HUES6 (cell line): ENCODE results near the gene CADM1.

ENCODE experiments used
- H3K27ac ChIP-seq: 2 replicates; pipeline ENCODE4 v1.7.0; 2013; ENCODE audit warnings: low read depth, mild to moderate bottlenecking, low read length, inconsistent platforms
- H3K27me3 ChIP-seq: 2 replicates; pipeline ENCODE4 v1.6.1; 2013; ENCODE audit warnings: low read length; ENCODE audit not compliant: control insufficient read depth, insufficient read depth
- H3K36me3 ChIP-seq: 2 replicates; pipeline ENCODE4 v1.6.1; 2013; ENCODE audit warnings: low read length; ENCODE audit not compliant: control insufficient read depth, insufficient read depth
- H3K4me1 ChIP-seq: 2 replicates; pipeline ENCODE4 v1.6.1; 2013; ENCODE audit warnings: low read length; ENCODE audit not compliant: control insufficient read depth, insufficient read depth
- H3K4me3 ChIP-seq: 2 replicates; pipeline ENCODE4 v1.5.1; 2013; ENCODE audit warnings: low read depth, low read length
- H3K9ac ChIP-seq: one replicate; pipeline ENCODE4 v1.6.1; 2013; ENCODE audit warnings: mild to moderate bottlenecking, low read length
- H3K9me3 ChIP-seq: 2 replicates; pipeline ENCODE4 v1.6.1; 2013; ENCODE audit warnings: low read depth, low read length; ENCODE audit not compliant: control insufficient read depth, insufficient read depth

CADM1 gene

DNA sequence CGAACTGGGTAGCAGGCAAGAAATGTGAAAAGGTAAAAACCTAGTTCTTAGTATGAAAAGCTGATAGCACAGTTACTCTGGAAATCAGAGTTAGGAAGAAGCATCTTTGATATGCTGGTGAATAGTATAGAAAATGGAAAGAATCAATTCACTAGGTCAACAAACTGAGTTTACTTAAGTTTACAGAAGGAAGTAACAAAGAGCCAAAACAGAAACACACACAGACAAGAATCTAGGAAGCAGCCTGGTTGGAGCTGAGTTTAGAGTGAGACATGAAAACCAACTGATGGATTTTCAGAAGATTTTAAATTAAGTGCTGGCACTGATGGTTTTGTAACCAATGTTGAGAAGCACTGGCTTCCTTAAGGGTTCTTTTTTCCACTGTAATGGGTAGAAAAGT is 296.3 kb downstream of the CADM1 start:
- Histone ChIP-seq H3K36me3 (no peaks in the 10 kb centered on the region), H3K27ac (no peak overlapping the region), H3K9ac (no peak overlapping the region), H3K9me3 (no peaks in the 10 kb centered on the region), H3K4me3 (no peak overlapping the region), H3K27me3 (no peaks in the 10 kb centered on the region), H3K4me1 (peaks cover 16% of the 10 kb centered on the region)

DNA sequence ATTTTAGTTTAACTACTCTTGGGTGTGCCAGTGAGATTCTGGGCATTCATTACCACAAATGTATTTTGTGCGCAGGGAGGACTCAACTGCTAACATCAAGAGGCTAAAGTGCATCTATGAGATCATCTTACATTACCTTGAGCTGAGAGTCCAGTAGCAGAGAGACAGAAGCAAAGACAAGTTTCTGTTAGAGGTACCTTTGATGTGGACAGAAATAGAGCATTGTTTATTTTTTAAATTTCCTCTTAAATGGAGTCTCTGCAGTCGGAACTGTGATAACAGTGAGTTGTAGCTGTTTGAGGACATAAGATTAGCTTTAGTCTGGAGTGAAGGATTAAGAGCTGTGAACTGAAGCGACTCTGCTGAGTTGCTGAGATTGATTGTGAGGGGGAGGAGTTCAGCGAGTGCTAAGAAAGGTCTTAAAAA is 297.0 kb downstream of the CADM1 start:
- Histone ChIP-seq H3K36me3 (no peaks in the 10 kb centered on the region), H3K9me3 (no peaks in the 10 kb centered on the region), H3K9ac (no peak overlapping the region), H3K4me1 (peaks cover 17% of the 10 kb centered on the region), H3K27ac (0 out of 2 replicates have a peak overlapping the region, but pooled peaks have one; percentile 13), H3K27me3 (no peaks in the 10 kb centered on the region), H3K4me3 (no peak overlapping the region)

DNA sequence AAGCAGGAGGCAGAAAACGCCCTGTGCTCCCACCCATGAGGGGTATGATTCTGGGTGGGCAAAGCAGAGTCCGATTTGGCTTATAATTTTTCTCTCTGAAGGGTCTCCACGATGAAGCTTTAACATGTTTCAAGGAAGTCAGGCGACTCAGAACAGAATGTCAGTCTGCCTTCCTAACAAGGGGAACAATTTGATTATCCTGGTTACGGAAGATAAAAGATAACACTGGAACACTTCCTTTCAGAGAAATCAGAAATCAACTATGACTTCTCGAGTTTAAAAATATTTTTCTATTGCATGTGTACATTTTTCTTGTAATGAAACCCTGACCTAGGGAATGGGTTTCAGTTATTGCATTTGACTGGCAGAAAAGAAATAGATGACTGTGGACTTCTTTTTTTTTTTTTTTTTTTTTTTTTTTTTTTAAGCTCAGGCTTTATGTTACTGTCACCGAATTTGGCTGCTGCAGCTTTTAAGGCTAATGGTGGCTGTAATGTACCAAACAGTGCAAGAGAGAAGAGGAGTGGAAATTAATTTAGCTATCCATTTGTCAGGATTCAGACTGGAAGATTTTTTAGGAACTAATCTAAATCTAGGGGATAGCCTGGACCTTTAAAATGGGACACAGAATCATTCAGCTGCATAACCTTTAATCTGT is 297.7 kb downstream of the CADM1 start:
- H3K36me3 ChIP-seq: no peaks in the 10 kb centered on the region
- H3K9me3 ChIP-seq: no peaks in the 10 kb centered on the region
- H3K9ac ChIP-seq: no peak overlapping the region
- no peak overlapping the region for H3K27ac ChIP-seq
- no peaks in the 10 kb centered on the region for H3K27me3 ChIP-seq
- no peak overlapping the region for H3K4me3 ChIP-seq
- H3K4me1 ChIP-seq: peaks cover 17% of the 10 kb centered on the region

DNA sequence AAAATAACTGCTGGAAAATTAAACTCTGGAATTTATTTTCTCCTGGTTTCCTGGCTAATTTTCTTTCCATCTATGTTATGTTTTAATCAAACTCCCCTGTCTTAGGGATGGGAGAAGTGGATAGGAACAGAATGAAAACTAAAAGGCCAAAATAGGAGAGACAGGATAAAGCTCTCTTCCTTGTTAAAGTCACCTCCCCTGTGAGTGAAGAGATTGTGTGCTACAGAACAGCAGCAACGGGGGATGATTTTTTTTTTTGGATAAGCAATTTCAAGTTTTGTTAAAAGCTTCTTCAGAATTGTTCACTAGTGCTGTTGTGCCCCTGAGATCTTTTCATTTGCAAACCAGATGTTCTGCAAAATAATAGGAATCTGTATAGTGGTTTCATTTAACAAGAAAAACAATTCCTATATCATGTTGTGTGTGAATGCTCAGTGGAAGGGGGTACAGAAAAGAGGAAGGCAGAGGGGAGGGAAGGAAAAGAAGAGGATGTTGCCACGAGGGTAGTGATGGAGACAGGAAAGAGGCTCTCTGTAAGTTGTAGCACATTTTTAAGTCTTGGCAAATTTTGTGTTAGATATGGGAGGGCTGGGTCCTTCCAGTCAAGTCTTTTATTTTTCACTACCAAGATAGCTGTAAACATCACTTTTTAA is 301.2 kb downstream of the CADM1 start:
- no peaks in the 10 kb centered on the region for H3K27me3 ChIP-seq
- no peak overlapping the region for H3K27ac ChIP-seq
- H3K36me3 ChIP-seq: no peaks in the 10 kb centered on the region
- H3K4me1 ChIP-seq: peaks cover 20% of the 10 kb centered on the region
- H3K4me3 ChIP-seq: no peak overlapping the region
- no peaks in the 10 kb centered on the region for H3K9me3 ChIP-seq
- no peak overlapping the region for H3K9ac ChIP-seq

DNA sequence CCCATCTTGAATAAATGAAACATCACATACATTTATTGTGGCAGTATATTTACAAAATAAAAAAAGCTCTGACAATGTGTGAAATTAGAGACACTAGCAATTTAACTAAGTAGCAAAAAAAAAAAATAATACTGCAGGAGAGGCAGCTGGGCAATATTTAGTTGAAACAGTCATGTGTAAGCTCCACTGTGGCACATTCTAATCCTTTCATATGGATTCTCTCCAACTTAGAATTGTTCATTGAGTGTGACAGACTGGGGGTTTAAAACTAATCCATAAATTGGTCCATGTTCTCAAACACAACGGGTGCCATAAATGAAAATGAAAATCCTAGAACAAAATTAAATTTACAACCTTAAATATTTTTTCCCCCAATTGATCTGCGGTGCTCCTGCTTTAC is 302.1 kb downstream of the CADM1 start:
- Histone ChIP-seq H3K9me3 (no peaks in the 10 kb centered on the region), H3K9ac (no peak overlapping the region), H3K4me1 (peaks cover 18% of the 10 kb centered on the region), H3K27me3 (no peaks in the 10 kb centered on the region), H3K4me3 (no peak overlapping the region), H3K36me3 (no peaks in the 10 kb centered on the region), H3K27ac (no peak overlapping the region)

DNA sequence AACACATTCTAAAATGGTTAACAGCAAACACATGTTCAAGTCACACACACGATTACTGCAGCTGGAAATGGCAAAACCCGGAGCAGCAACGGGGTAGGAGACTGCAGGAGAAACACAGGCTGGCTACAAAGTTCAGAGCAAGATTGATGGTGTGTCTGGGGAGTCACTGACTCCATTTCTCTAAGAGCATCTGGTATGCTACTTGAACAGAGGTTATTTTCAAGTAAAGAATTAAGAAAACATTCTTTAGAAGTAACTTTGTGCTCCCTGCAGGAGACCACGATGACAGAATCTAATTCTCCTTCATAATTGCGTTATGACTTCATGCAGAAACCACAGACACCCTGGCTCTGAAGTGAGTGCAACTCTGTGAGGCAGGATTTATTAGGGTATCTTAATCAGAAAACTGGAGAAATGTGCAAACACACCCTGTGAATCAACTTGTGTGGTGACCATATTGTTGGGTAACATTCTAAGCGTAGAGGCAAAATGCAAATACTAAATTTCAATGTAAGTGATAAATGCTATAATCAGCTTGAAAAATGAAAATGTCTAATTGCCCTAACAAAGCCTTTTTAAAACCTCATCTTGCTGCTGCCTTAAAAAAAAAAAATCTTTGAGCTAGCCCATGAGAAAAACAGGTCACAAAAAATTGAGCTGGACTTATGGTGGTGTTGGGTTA is 303.0 kb downstream of the CADM1 start:
- no peak overlapping the region for H3K27ac ChIP-seq
- H3K9me3 ChIP-seq: no peaks in the 10 kb centered on the region
- no peak overlapping the region for H3K4me3 ChIP-seq
- no peak overlapping the region for H3K9ac ChIP-seq
- H3K4me1 ChIP-seq: peaks cover 16% of the 10 kb centered on the region
- H3K36me3 ChIP-seq: no peaks in the 10 kb centered on the region
- no peaks in the 10 kb centered on the region for H3K27me3 ChIP-seq

DNA sequence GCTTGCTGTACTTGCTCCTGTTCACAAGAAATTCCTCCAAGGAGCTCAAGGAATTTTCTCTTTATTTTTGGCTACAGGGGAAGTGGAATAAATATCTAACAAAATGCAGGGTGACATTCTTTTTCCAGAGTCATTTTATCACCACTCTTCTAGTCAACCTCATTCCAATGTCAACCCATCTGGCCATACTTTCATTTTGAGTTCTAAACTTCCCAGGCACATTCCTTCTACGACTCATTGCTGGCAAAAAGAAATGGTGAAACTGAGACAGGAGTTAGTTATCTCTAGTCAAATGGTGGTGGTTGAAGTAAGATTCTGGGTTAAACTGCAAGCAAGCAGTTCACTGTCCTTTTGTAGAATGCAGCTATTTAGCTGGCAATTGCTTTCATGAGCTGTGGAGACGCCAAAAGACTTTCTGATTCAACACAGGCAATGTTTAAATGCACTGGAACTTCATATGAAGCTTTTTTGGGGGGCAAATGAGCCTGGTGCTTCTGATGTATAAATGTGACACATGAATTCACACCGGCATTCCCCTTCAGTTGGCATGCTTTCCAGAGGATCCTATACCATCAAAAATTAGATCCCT is 304.6 kb downstream of the CADM1 start:
- Histone ChIP-seq H3K4me3 (no peak overlapping the region), H3K36me3 (no peaks in the 10 kb centered on the region), H3K27me3 (no peaks in the 10 kb centered on the region), H3K9me3 (no peaks in the 10 kb centered on the region), H3K4me1 (peaks cover 16% of the 10 kb centered on the region), H3K9ac (no peak overlapping the region), H3K27ac (no peak overlapping the region)

DNA sequence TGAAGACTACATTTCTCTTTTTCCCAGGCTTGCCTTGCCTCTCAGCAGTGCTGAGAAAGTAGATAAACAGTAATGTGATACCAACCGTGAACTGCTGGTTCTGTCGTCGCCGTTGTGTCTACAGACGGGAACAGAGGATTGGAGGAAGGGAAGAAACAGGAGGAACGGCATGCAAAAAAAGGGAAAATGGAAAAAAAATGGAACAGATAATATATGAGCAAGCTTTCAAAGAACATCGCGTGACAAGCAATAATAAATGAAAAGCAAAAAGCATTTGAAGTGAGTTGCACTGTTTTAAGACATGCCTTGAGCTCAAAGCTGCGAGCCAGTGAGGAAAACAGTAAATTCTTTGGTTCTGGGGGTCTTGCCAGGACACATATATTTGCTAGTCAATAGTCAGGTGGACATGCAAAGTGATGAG is 305.9 kb downstream of the CADM1 start:
- Histone ChIP-seq H3K9ac (no peak overlapping the region), H3K27me3 (no peaks in the 10 kb centered on the region), H3K27ac (no peak overlapping the region)

DNA sequence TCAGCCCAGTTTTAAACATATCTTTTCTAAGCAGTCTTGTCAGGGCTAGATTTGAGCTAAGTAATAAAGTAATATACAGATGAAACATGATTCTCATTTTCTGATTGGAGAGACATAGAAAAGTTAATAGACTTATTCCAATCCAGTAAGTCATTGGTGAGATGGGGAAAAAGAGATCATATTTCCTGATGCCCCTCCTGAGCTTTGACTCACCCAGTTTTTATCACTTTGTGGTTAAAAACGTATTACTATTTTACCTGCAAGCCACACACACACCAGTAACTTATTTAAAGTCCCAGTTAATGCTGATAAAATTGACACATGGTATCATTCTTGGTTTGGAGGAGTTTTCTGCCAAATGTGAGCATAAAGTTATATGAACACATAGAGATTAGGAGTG is 306.8 kb downstream of the CADM1 start:
- Histone ChIP-seq H3K27ac (no peak overlapping the region), H3K9me3 (no peaks in the 10 kb centered on the region), H3K27me3 (no peaks in the 10 kb centered on the region), H3K36me3 (no peaks in the 10 kb centered on the region), H3K9ac (no peak overlapping the region), H3K4me3 (no peak overlapping the region), H3K4me1 (peaks cover 9% of the 10 kb centered on the region)

More for the DNA sequence above, 305.9 kb downstream of the CADM1 start:
- H3K9me3 ChIP-seq: no peaks in the 10 kb centered on the region
- no peaks in the 10 kb centered on the region for H3K36me3 ChIP-seq
- peaks cover 15% of the 10 kb centered on the region for H3K4me1 ChIP-seq
- no peak overlapping the region for H3K4me3 ChIP-seq

DNA sequence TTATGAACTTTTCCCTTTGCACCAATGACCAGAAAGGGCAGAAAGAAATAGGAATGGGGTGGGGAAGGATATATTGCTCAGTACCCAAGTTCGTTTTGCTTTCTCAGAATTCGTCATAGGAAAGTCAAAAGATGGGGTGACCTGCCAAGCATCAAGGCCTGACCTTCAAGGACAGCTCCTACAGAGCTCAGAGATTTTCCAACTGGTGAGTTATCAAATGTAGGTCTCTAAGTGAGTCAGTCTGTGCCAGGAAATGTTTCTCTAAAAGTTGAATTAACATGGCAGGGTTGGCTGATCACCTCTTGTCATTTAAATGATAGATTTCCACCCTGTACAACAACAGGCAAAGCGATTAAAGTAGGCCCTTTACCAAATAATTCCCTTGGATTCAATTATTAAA is 307.2 kb downstream of the CADM1 start:
- Histone ChIP-seq H3K9me3 (no peaks in the 10 kb centered on the region), H3K9ac (no peak overlapping the region)

DNA sequence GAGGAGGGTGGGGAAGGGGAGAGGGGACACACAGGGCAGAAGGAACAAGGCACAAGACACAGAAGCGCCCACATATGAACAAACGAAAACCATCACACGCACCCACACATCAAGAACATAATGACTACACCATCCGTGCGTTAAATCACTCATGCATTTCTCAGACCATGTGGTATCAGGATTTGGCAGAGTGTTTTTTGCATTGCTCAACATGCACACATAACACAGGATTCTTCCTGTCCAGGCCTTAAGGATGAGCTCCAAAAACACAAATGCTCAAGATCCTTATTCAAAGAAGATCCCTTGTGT is 309.5 kb downstream of the CADM1 start:
- no peaks in the 10 kb centered on the region for H3K9me3 ChIP-seq
- H3K36me3 ChIP-seq: no peaks in the 10 kb centered on the region
- H3K4me1 ChIP-seq: peaks cover 15% of the 10 kb centered on the region
- no peak overlapping the region for H3K4me3 ChIP-seq
- H3K27me3 ChIP-seq: no peaks in the 10 kb centered on the region
- no peak overlapping the region for H3K9ac ChIP-seq
- H3K27ac ChIP-seq: no peak overlapping the region

More for the DNA sequence above, 307.2 kb downstream of the CADM1 start:
- Histone ChIP-seq H3K27me3 (no peaks in the 10 kb centered on the region), H3K4me3 (no peak overlapping the region), H3K27ac (no peak overlapping the region), H3K4me1 (peaks cover 9% of the 10 kb centered on the region), H3K36me3 (no peaks in the 10 kb centered on the region)
